Stimulated activated CD8-positive, alpha-beta memory T cell treated with anti-CD3 and anti-CD28 coated beads, Interleukin-12 subunit alpha, Interleukin-12 subunit beta, amount 100 ng/mL, for 1 hour (primary cell): ENCODE results near the gene OR11G2.
"Not testable (repeated sequence)": the region's sequence is repeated elsewhere in the genome, so short reads cannot be mapped to it uniquely, and the experiment has no call there.

Experiments
- DNase-seq: peaks from one replicate; pipeline ENCODE4 v3.0.0-alpha.2; 2020; ENCODE audit warnings: low read depth

Gene OR11G2, protein sequence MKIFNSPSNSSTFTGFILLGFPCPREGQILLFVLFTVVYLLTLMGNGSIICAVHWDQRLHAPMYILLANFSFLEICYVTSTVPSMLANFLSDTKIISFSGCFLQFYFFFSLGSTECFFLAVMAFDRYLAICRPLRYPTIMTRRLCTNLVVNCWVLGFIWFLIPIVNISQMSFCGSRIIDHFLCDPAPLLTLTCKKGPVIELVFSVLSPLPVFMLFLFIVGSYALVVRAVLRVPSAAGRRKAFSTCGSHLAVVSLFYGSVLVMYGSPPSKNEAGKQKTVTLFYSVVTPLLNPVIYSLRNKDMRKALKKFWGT

DNA sequence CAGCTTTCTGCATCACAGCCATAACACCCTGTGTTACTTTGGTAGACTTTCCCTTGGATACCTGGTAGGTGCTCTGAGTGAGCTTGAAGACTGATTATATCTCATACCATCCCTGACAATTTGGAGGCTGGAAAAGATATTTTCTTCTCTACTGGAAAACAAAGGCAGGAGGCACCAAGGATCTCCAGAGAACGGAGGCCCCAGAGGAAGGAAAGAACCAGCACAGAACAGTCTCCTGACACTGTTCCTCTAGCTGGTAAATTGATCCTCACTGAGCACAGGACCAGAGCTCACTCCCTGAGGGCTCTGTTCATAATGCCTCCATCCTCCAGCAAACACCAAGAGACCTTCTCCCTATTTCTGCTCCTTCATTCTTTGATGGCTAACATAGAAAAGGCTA lies at the start of gene OR11G2:
Gene OR11G2, plus strand, starts transcription at position 301 of the 400 bp plus-strand sequence. CDS start 6,542 bp downstream, outside the sequence.
- DNase-seq, result no peak

DNA sequence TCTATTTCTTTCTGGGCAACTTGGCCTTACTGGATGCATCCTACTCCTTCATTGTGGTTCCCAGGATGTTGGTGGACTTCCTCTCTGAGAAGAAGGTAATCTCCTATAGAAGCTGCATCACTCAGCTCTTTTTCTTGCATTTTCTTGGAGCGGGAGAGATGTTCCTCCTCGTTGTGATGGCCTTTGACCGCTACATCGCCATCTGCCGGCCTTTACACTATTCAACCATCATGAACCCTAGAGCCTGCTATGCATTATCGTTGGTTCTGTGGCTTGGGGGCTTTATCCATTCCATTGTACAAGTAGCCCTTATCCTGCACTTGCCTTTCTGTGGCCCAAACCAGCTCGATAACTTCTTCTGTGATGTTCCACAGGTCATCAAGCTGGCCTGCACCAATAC lies 46.8 kb upstream of the OR11G2 start:
- no peak for DNase-seq

DNA sequence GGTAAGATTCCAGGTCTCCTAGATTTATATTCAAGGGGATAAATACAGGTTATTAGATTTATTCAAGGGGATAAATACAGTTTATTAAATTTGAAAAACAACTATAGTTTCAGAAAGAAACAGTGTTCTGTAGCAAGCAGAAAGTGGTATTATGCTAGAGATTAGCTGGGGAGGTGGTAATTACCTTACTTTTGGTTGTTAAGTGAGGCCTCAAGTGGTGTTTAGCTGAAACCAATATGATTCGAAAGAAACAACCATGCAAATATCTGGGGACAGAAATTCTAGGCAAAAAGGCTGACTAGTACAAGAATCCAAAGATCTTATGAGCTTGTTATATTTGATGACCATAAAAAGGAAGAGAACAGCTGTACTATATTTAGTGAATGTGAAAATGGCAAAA lies 45.9 kb upstream of the OR11G2 start:
- DNase-seq, result no peak

DNA sequence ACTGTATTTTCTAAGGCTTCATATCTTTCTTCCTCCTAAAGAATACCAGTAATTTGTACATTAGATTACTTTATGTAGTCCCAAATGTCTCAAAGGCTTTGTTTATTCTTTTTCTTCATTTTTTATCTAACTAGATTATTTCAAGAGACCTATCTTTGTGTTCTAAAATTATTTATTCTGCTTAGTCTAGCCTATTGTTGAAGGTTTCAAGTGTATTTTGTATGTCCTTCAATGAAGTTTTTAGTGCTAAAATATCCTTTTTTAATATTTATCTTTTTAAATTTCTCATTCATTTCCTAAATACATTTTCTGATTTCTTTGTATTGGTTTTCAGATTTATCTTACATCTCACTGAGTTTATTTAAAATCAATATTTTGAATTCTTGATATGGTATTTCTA lies 26.2 kb upstream of the OR11G2 start:
- no peak for DNase-seq

DNA sequence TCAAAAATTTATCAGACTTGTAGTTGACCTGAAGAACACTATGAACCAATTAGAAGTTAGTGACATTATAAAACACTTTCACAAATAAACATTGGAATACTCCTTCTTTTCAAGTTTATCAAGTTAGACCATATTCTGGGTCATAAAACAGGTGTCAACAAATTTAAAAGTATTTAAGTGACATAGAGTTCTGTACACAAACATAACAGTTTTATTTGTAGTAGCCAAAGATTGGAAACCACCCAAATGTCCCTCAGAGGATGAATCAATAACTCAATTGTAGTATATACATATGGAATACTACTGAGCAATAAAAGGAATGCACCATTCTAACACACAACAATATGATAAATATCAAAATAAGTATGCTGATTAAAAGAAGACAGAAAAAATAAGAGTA lies 23.6 kb upstream of the OR11G2 start:
- no peak for DNase-seq

DNA sequence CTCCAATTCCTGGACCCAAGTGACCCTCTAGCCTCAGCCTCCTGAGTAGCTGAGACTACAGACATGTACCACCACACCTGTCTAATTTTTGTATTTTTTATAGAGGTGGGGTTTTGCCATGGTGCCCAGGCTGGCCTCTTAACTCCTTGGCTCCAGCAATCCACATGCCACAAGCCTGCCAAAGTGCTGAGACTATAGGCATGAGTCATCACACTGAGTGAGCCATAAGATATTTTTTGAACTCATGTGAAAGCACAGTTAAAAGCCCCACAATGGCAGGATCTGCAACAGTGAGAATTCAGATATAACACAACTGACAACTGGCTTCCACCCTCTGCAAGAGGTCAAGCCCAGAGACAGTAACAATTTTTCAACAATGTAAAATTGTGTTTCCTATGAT lies 20.8 kb upstream of the OR11G2 start:
- DNase-seq, result not testable (repeated sequence)

DNA sequence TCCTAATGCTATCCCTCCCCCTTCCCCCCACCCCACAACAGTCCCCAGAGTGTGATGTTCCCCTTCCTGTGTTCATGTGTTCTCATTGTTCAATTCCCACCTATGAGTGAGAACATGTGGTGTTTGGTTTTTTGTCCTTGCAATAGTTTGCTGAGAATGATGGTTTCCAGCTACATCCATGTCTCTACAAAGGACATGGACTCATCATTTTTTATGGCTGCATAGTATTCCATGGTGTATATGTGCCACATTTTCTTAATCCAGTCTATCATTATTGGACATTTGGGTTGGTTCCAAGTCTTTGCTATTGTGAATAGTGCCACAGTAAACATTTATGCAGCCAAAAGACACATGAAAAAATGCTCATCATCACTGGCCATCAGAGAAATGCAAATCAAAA lies 16.5 kb upstream of the OR11G2 start:
- DNase-seq, result not testable (repeated sequence)

DNA sequence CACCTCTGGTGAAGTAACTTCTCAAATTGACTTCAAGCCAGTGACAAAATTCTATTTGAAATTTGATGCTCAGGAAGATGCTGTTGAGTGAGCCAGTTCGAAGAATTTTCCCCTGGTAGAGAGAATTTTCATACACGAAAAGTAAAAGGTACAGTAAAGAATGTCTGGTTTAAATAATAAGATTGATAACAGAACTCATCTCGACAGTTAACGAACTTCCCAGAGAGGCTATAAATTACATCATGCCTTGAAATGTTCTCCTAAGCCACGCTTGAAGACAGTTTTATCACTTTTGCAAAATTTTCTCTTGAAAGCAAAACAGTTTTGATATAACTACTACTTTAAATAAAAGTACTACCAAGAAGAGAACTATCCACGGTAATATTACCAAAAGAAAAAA lies 14.4 kb upstream of the OR11G2 start:
- DNase-seq, result no peak

DNA sequence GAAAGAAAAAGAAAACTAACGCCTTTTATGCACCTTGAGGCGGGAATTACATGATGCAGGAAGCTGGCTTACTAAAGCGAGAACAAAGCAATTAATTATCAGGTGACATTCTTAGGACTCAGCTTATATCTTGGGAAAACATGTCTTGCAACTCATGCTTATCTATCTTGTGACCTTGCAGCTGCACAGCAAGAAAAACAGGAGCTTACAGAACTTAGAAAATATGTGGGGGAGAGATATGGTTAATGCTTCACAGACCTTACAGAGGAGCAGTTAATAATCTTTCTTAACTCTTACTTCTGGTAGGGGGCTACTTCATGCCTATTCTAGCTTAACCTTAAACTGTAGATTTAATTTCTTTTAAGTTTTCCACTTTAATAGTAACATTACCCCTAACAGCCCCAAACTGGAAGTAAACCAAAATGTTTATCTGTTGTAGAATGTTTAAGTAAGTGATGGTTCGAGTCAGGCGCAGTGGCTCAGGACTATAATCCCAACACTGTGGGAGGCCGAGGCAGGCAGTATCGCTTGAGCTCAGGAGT lies 13.2 kb upstream of the OR11G2 start:
- DNase-seq, result no peak

DNA sequence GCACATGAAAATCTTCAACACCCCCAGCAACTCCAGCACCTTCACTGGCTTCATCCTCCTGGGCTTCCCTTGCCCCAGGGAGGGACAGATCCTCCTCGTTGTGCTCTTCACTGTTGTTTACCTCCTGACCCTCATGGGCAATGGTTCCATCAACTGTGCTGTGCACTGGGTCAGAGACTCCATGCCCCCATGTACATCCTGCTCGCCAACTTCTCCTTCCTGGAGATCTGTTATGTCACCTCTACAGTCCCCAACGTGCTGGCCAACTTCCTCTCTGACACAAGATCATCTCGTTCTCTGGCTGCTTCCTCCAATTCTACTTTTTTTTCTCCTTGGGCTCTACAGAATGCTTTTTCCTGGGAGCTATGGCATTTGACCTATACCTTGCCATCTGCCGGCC lies 11.5 kb upstream of the OR11G2 start:
- no peak for DNase-seq

DNA sequence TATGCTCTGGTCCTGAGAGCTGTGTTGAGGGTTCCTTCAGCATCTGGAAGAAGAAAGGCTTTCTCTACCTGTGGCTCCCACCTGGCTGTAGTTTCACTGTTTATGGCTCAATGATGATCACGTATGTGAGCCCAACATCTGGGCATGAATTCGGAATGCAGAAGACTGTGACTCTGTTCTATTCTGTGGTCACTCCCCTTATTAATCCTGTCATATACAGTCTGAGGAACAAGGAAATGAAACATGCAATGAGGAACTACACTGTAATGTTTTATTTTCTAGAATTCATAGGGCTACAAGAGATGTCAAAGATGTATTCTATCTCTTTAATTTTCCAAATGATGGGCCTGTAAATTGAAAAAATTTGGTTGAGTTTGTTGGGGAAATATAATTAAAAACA lies 10.8 kb upstream of the OR11G2 start:
- DNase-seq, result no peak

DNA sequence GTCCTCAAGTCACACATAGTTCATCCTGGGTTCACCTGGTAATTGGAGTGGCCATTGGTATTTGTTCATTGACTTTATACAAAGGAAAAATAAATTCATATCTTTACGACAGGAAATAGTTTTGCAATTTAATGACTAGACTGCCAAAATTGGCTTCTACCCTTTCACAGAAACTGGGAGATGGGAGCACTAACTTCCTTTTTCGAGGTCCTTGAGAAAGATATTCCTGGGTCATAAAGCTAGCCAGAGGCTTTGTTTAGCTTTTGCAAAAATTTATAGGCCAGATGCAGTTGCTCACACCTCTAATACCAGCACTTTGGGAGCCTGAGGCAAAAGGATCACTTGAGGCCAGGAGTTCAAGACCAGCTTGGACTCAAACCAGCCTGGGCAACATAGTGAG lies 10.2 kb upstream of the OR11G2 start:
- DNase-seq, result no peak

DNA sequence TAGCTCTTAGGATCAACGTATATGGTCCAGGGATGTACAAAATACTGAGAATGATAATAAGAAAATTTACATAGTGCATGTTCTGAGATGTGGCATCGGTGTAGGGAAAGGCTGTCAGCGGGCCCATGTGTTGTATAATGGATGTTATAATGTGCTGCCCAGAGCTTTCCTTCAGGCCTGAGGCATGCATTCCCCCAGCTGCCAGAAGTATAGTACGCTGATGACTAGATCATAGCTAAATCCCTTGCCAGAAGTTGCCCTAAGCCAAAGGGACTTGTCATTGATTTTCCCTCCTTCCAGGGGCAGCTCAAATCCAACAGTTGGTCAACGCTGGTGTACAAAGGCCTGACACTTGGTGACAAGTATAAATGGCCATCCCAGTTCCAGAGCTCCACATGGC lies 6.5 kb upstream of the OR11G2 start:
- DNase-seq, result no peak

DNA sequence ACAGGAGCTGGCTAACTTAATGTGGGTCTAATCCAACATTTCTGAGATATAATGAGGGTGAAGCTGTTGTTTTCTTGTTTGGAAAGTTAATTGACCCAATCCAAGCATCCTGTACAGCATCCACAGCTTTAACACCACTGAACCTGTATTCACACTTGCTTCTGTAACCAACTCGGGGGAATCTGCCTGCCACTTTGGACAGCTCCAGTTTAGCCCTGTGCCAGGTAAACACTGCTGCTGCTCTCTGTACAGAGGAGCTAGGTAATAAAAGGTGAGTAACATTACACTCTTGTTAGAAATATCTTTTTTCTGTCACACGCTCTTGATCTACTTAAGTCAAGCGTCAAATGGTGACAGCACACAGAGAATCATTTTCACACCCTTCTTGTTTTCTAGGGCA lies 700 bp downstream of the OR11G2 start:
- no peak for DNase-seq

DNA sequence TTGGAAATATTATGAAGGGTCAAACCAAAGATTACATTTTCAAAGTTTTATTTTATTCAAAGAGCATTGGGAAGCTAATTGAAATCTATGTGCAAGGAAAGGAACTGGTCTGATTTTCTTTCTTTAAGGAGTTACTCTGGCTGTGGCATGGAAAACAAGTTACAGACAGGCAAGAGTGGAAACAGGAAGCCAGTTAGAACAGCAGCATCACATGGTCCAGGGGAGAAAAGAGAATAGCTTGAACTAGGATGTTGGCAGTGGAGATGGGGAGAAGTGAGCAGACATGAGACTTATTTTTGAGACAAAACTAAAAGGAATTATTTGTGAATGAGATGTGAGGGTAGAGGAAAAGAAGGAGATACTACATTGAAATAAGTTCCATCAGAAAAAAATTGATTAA lies 3.4 kb downstream of the OR11G2 start:
- DNase-seq, result no peak

DNA sequence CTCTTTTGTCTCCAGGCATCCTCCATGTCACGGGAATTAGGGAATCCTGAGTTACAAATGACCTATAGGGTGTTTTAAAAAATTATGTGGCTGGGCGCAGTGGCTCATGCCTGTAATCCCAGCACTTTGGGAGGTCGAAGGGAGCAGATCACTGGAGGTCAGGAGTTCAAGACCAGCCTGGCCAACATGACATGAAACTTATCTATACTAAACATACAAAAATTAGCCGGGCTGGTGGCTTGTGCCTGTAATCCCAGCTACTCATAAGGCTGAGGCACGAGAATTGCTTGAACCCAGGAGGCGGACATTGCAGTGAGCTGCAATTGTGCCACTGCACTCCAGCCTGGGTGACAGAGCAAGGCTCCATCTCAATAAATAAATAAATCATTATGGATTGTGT lies 4.5 kb downstream of the OR11G2 start:
- DNase-seq, result not testable (repeated sequence)

DNA sequence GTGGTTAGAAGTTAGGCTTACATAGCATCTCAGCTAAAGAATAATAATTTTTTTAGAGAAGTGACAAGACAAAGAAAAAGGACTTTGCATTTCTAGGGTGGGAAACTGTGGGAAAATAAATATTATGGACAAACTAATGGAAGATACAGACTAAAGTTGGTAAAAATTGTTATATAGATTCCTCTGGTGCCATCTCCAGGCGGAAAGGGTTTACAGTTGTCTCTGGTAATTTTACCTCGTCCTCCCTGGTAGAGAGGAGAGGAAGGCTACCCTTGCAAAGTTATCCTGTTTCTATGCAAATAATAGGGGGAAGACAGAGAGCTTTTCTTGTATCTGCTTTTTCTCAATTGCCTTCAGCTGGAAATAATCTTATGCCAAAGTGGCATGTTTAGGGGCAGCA lies 5.2 kb downstream of the OR11G2 start:
- no peak for DNase-seq

DNA sequence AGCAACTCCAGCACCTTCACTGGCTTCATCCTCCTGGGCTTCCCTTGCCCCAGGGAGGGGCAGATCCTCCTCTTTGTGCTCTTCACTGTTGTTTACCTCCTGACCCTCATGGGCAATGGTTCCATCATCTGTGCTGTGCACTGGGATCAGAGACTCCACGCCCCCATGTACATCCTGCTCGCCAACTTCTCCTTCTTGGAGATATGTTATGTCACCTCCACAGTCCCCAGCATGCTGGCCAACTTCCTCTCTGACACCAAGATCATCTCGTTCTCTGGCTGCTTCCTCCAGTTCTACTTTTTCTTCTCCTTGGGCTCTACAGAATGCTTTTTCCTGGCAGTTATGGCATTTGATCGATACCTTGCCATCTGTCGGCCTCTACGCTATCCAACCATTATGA lies 6.8 kb downstream of the OR11G2 start:
- DNase-seq, result no peak

DNA sequence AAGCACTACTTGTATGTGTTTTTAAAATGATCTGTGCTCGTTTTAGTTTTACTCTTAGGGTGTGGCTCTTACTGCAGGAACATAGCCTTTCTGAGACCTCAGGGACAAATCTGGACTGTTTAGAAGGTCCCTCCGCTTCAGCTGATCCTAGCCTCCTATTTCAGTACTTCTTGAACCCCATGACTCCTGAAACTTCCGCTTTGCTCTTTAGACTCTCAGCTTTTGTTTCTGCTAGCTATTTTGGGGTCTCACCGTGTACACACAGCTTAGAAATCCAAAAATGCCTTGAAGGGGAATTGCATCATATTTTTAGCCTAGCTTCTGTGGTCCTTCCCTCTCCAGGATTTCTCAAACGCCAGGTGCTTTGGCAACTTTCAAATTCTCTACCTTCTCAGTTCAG lies 8.3 kb downstream of the OR11G2 start:
- DNase-seq, result no peak

DNA sequence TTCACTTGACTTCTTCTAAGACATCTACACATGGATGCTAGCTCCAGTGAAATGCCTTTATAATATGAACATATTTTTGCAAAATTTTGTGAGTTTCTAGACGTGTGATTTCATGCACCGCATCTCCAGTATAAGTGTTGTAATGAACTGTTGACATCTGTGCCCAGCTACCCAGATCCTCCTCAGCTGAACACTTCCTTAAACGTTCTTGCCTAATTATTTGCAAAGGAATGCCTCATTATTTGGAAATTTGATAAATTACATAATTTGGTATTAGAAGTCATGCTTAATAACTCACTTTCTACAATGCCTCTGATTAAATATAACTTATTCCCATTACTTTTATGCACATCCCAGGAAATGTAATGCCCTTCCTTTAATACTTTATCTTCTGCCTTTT lies 14.0 kb downstream of the OR11G2 start:
- DNase-seq, result no peak

DNA sequence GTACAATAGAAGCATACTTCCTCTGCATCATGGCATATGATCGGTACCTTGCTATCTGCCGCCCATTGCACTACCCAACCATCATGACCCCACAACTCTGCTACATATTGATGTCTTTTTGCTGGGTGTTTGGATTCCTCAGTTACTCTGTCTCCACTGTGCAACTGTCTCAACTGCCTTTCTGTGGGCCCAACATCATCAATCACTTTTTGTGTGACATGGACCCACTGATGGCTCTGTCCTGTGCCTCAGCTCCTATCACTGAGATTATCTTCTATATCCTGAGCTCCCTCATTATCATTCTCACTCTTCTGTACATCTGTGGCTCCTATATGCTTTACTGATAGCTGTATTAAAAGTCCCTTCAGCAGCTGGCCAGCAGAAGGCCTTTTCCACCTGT lies 18.9 kb downstream of the OR11G2 start:
- DNase-seq, result no peak

DNA sequence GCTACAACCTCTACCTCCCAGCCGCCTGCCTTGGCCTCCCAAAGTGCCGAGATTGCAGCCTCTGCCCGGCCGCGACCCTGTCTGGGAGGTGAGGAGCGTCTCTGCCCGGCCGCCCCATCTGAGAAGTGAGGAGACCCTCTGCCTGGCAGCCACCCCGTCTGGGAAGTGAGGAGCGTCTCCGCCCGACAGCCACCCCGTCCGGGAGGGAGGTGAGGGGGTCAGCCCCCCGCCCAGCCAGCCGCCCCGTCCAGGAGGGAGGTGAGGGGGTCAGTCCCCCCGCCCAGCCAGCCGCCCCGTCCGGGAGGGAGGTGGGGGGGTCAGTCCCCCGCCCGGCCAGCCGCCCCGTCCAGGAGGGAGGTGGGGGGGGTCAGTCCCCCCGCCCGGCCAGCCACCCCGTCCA lies 21.7 kb downstream of the OR11G2 start:
- not testable (repeated sequence) for DNase-seq

DNA sequence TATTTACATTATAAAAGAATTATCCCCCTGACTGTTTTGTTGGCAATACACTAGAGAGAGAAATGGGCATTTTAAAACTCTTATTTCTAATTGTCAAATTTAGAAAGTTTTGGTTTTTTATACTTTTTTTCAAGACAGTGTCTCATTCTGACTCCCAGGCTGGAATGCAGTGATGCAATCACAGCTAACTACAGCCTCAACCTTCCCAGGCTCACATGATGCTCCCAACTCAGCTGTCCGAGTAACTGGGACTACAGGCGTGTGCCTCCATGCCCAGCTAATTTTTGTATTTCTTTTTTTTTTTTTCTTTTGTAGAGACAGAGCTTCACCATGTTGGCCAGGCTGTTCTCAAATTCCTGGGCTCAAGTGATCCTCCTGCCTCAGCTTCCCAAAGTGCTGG lies 24.5 kb downstream of the OR11G2 start:
- no peak for DNase-seq

DNA sequence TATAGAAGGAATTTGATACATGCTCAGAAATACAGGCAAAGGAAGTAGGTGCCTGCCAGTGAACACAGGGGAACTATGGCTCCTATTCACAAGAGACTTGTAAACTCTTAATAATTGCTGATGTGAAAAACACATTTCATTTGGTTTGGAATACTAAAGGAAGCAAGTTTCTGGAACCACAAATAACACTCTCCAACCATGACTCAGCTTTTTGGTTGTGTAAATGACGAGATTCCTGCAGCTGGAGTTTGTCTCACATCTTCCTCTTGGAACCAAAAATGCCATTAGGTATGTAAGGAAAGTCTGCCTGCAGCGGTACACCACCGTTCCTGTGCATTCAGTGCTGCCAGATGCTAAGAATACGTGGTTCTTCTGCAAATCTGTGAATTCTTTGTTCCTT lies 28.3 kb downstream of the OR11G2 start:
- no peak for DNase-seq
